Activated T-cell treated with anti-CD3 and anti-CD28 coated beads, Interleukin-2, amount 50 U/mL, for 24 hours (primary cell): ENCODE data around the gene SOCS1.
A peak's percentile ranks its signal among the peaks of the same experiment; 100 is the strongest.

Source experiments
- DNase-seq: peaks from one replicate; pipeline ENCODE4 v3.0.0-alpha.2; 2020
- H3K27ac Mint-ChIP-seq: 2 replicates; pipeline ENCODE4 v1.8.0; 2020; ENCODE audit warnings: mild to moderate bottlenecking, mixed read lengths
- H3K27me3 Mint-ChIP-seq: 2 replicates; pipeline ENCODE4 v1.8.0; 2020; ENCODE audit warnings: mixed read lengths
- H3K36me3 Mint-ChIP-seq: 2 replicates; pipeline ENCODE4 v1.8.0; 2020; ENCODE audit warnings: low read depth, mixed read lengths
- H3K4me1 Mint-ChIP-seq: 2 replicates; pipeline ENCODE4 v1.8.0; 2020; ENCODE audit warnings: low read depth, mixed read lengths
- H3K4me3 Mint-ChIP-seq: 2 replicates; pipeline ENCODE4 v1.8.0; 2020; ENCODE audit warnings: mild to moderate bottlenecking, moderate library complexity, mixed read lengths
- H3K9me3 Mint-ChIP-seq: 2 replicates; pipeline ENCODE4 v1.8.0; 2020; ENCODE audit warnings: mixed read lengths

SOCS1 gene

GRCh38 chr16:11274964-11275363 is 19.0 kb upstream of the SOCS1 start:
- no peak for DNase-seq
- H3K4me1 Mint-ChIP-seq = no peaks in the 10 kb centered on the region
- H3K9me3 Mint-ChIP-seq = no peaks in the 10 kb centered on the region
- H3K27ac Mint-ChIP-seq = no peak overlapping the region
- no peaks in the 10 kb centered on the region for H3K27me3 Mint-ChIP-seq
- no peak overlapping the region for H3K4me3 Mint-ChIP-seq
- H3K36me3 Mint-ChIP-seq = no peaks in the 10 kb centered on the region

- Mint-ChIP-seq H3K27me3 (no peaks in the 10 kb centered on the region), H3K9me3 (no peaks in the 10 kb centered on the region), H3K4me1 (no peaks in the 10 kb centered on the region), H3K36me3 (no peaks in the 10 kb centered on the region), H3K27ac (no peak overlapping the region), H3K4me3 (no peak overlapping the region)
- no peak for DNase-seq
Measured at GRCh38 chr16:11273721-11274324, 17.8 kb upstream of the SOCS1 start.

GRCh38 chr16:11272921-11273720 is 17.1 kb upstream of the SOCS1 start, which contains the start of gene PRM3:
TSS of gene PRM3 (minus strand) at chr16:11273629. CDS start at chr16:11273595, 34 bp downstream.
- DNase-seq = no peak
- H3K27ac Mint-ChIP-seq = no peak within 1 kb of the TSS
- no peaks in the 10 kb centered on the region for H3K27me3 Mint-ChIP-seq
- no peaks in the 10 kb centered on the region for H3K36me3 Mint-ChIP-seq
- no peaks in the 10 kb centered on the region for H3K9me3 Mint-ChIP-seq
- no peak within 1 kb of the TSS for H3K4me3 Mint-ChIP-seq
- no peaks in the 10 kb centered on the region for H3K4me1 Mint-ChIP-seq

- Mint-ChIP-seq H3K27me3 (no peaks in the 10 kb centered on the region), H3K4me3 (no peak overlapping the region), H3K9me3 (no peaks in the 10 kb centered on the region), H3K27ac (no peak overlapping the region), H3K36me3 (no peaks in the 10 kb centered on the region), H3K4me1 (no peaks in the 10 kb centered on the region)
- no peak for DNase-seq
Measured at GRCh38 chr16:11272484-11272883, 16.5 kb upstream of the SOCS1 start.

- no peak for DNase-seq
- Mint-ChIP-seq H3K27ac (no peak overlapping the region), H3K27me3 (no peaks in the 10 kb centered on the region), H3K4me3 (no peak overlapping the region), H3K9me3 (no peaks in the 10 kb centered on the region), H3K36me3 (no peaks in the 10 kb centered on the region), H3K4me1 (no peaks in the 10 kb centered on the region)
Measured at GRCh38 chr16:11271610-11272009, 15.6 kb upstream of the SOCS1 start.

- Mint-ChIP-seq H3K27ac (no peak overlapping the region), H3K27me3 (no peaks in the 10 kb centered on the region), H3K9me3 (no peaks in the 10 kb centered on the region), H3K36me3 (no peaks in the 10 kb centered on the region), H3K4me3 (no peak overlapping the region), H3K4me1 (peaks cover under 1% of the 10 kb centered on the region)
- no peak for DNase-seq
Measured at GRCh38 chr16:11270602-11271162, 14.7 kb upstream of the SOCS1 start.

GRCh38 chr16:11268921-11269375 is 12.9 kb upstream of the SOCS1 start, which contains the start of gene TNP2:
TSS of gene TNP2 (minus strand) at chr16:11269325. CDS start at chr16:11269262, 63 bp downstream.
- DNase-seq = no peak
- H3K4me1 Mint-ChIP-seq = peaks cover 15% of the 10 kb centered on the region
- no peak within 1 kb of the TSS for H3K27ac Mint-ChIP-seq
- H3K4me3 Mint-ChIP-seq = no peak within 1 kb of the TSS
- H3K36me3 Mint-ChIP-seq = no peaks in the 10 kb centered on the region
- H3K9me3 Mint-ChIP-seq = no peaks in the 10 kb centered on the region
- H3K27me3 Mint-ChIP-seq = no peaks in the 10 kb centered on the region

- Mint-ChIP-seq H3K27me3 (no peaks in the 10 kb centered on the region), H3K4me3 (no peak overlapping the region), H3K9me3 (no peaks in the 10 kb centered on the region), H3K4me1 (peaks cover 37% of the 10 kb centered on the region), H3K27ac (no peak overlapping the region), H3K36me3 (no peaks in the 10 kb centered on the region)
- DNase-seq = no peak
Measured at GRCh38 chr16:11265124-11265523, 9.1 kb upstream of the SOCS1 start.

GRCh38 chr16:11264155-11264832 is 8.3 kb upstream of the SOCS1 start:
- no peaks in the 10 kb centered on the region for H3K9me3 Mint-ChIP-seq
- peaks cover 42% of the 10 kb centered on the region for H3K4me1 Mint-ChIP-seq
- peak overlapping the region; percentile 91 for H3K27ac Mint-ChIP-seq
- H3K4me3 Mint-ChIP-seq = peak overlapping the region; percentile 43
- no peaks in the 10 kb centered on the region for H3K27me3 Mint-ChIP-seq
- H3K36me3 Mint-ChIP-seq = no peaks in the 10 kb centered on the region
- DNase-seq = no peak

GRCh38 chr16:11263737-11264136 is 7.7 kb upstream of the SOCS1 start:
- Mint-ChIP-seq H3K4me3 (peak overlapping the region; percentile 43), H3K27me3 (no peaks in the 10 kb centered on the region), H3K4me1 (peaks cover 48% of the 10 kb centered on the region), H3K9me3 (no peaks in the 10 kb centered on the region), H3K36me3 (no peaks in the 10 kb centered on the region), H3K27ac (peak overlapping the region; percentile 91)
- peak; percentile 66 for DNase-seq

GRCh38 chr16:11262915-11263314 is 6.9 kb upstream of the SOCS1 start:
- Mint-ChIP-seq H3K27ac (no peak overlapping the region), H3K4me3 (no peak overlapping the region), H3K4me1 (peaks cover 56% of the 10 kb centered on the region), H3K9me3 (no peaks in the 10 kb centered on the region), H3K36me3 (no peaks in the 10 kb centered on the region), H3K27me3 (no peaks in the 10 kb centered on the region)
- no peak for DNase-seq

- no peak overlapping the region for H3K4me3 Mint-ChIP-seq
- H3K4me1 Mint-ChIP-seq = peaks cover 67% of the 10 kb centered on the region
- no peak for DNase-seq
- H3K27me3 Mint-ChIP-seq = no peaks in the 10 kb centered on the region
- no peak overlapping the region for H3K27ac Mint-ChIP-seq
- H3K9me3 Mint-ChIP-seq = no peaks in the 10 kb centered on the region
- peaks cover 8% of the 10 kb centered on the region for H3K36me3 Mint-ChIP-seq
Measured at GRCh38 chr16:11260596-11260966, 4.6 kb upstream of the SOCS1 start.

GRCh38 chr16:11259655-11260595 is 3.9 kb upstream of the SOCS1 start:
- no peak overlapping the region for H3K4me3 Mint-ChIP-seq
- H3K27me3 Mint-ChIP-seq = no peaks in the 10 kb centered on the region
- peaks cover 63% of the 10 kb centered on the region for H3K4me1 Mint-ChIP-seq
- no peak for DNase-seq
- H3K9me3 Mint-ChIP-seq = no peaks in the 10 kb centered on the region
- H3K27ac Mint-ChIP-seq = peak overlapping the region; percentile 99
- H3K36me3 Mint-ChIP-seq = peaks cover 13% of the 10 kb centered on the region
